Liver (tissue), 9 donors: ENCODE measurements around the gene PCBD1. TPM values are rescaled to one million over a fixed set of nuclear protein-coding genes. Genes with fewer than 3 reads are reported as not detected.

ENCODE experiments used
- DNase-seq: peaks from one replicate; pipeline ENCODE4 v3.0.0-alpha.2; 2017; ENCODE audit warnings: low spot score
- H3K27ac ChIP-seq, 2 donors: one replicate each; pipeline ENCODE4 v1.7.0; 2013; ENCODE audit warnings: inconsistent platforms in 2 of 2, low read length in 2 of 2, control low read depth in 1 of 2, low read depth in 1 of 2, mild to moderate bottlenecking in 1 of 2
- H3K27me3 ChIP-seq, 4 donors: one replicate each; pipeline versions ENCODE4 v1.6.1 to v1.7.0; 2013; ENCODE audit warnings: low read length in 3 of 4, inconsistent platforms in 1 of 4, mild to moderate bottlenecking in 1 of 4, moderate library complexity in 1 of 4; ENCODE audit not compliant: control insufficient read depth in 4 of 4, insufficient read depth in 4 of 4
- H3K36me3 ChIP-seq, 4 donors: one replicate each; pipeline versions ENCODE4 v1.6.1 to v1.7.0; 2013; ENCODE audit warnings: low read length in 3 of 4, mild to moderate bottlenecking in 3 of 4, low read depth in 1 of 4, moderate library complexity in 1 of 4; ENCODE audit not compliant: control insufficient read depth in 4 of 4, insufficient read depth in 3 of 4
- H3K4me1 ChIP-seq, 4 donors: one replicate each; pipeline versions ENCODE4 v1.6.1 to v1.7.0; 2013; ENCODE audit warnings: low read length in 3 of 4, mild to moderate bottlenecking in 3 of 4, moderate library complexity in 1 of 4; ENCODE audit not compliant: control insufficient read depth in 4 of 4, insufficient read depth in 4 of 4
- H3K4me3 ChIP-seq, 3 donors: one replicate each; pipeline versions ENCODE4 v1.6.1 to v1.7.0; 2013; ENCODE audit warnings: low read length in 3 of 3, control low read depth in 1 of 3, low read depth in 1 of 3, mild to moderate bottlenecking in 1 of 3
- H3K9ac ChIP-seq, 2 donors: one replicate each; pipeline ENCODE4 v1.7.0; 2013; ENCODE audit warnings: low read length in 2 of 2, mild to moderate bottlenecking in 2 of 2, moderate library complexity in 2 of 2, control low read depth in 1 of 2, low read depth in 1 of 2
- H3K9me3 ChIP-seq, 4 donors: one replicate each; pipeline versions ENCODE4 v1.6.1 to v1.7.0; 2013; ENCODE audit warnings: low read length in 3 of 4; ENCODE audit not compliant: control insufficient read depth in 4 of 4
- CTCF ChIP-seq: fragments of 150-350 bp; IDR thresholded peaks from 2 replicates; pipeline ENCODE4 v1.5.1; 2017; ENCODE audit warnings: improper control_type of control experiment, low read depth, low read length; ENCODE audit not compliant: missing input control
- EGR1 ChIP-seq, 2 donors: IDR thresholded peaks; 2 replicates each; pipeline ENCODE4 v1.6.1; 2016 to 2018; ENCODE audit warnings: antibody characterized with exemption in 2 of 2, low read depth in 2 of 2
- FOXA1 ChIP-seq: IDR thresholded peaks from 2 replicates; pipeline ENCODE4 v1.6.1; 2016; ENCODE audit warnings: antibody characterized with exemption
- FOXA2 ChIP-seq: IDR thresholded peaks from 2 replicates; pipeline ENCODE4 v1.6.1; 2016; ENCODE audit warnings: antibody characterized with exemption
- GABPA ChIP-seq, 2 donors: IDR thresholded peaks in 1 of 2; conservative IDR thresholded peaks in 1 of 2; 2 replicates each; pipeline ENCODE4 v1.6.1; 2016; ENCODE audit warnings: antibody characterized with exemption in 2 of 2, mild to moderate bottlenecking in 1 of 2, moderate library complexity in 1 of 2
- HNF4A ChIP-seq, 2 donors: conservative IDR thresholded peaks; 2 replicates each; pipeline ENCODE4 v1.6.1; 2016; ENCODE audit warnings: antibody characterized with exemption in 2 of 2, mild to moderate bottlenecking in 2 of 2
- HNF4G ChIP-seq: IDR thresholded peaks from 2 replicates; pipeline ENCODE4 v1.6.1; 2016; ENCODE audit warnings: antibody characterized with exemption
- JUND ChIP-seq, 2 donors: IDR thresholded peaks; 2 replicates each; pipeline ENCODE4 v1.6.1; 2016; ENCODE audit warnings: antibody characterized with exemption in 2 of 2
- MAX ChIP-seq: IDR thresholded peaks from 2 replicates; pipeline ENCODE4 v1.6.1; 2016; ENCODE audit warnings: antibody characterized with exemption
- NR2F2 ChIP-seq: IDR thresholded peaks from 2 replicates; pipeline ENCODE4 v1.6.1; 2016; ENCODE audit warnings: antibody characterized with exemption
- RAD21 ChIP-seq, 2 donors: IDR thresholded peaks; 2 replicates each; pipeline ENCODE4 v1.6.1; 2016; ENCODE audit warnings: antibody characterized with exemption in 2 of 2, mild to moderate bottlenecking in 2 of 2
- REST ChIP-seq: IDR thresholded peaks from 2 replicates; pipeline ENCODE4 v1.6.1; 2016; ENCODE audit warnings: antibody characterized with exemption, mild to moderate bottlenecking
- RXRA ChIP-seq, 2 donors: IDR thresholded peaks; 2 replicates each; pipeline ENCODE4 v1.6.1; 2017 to 2018; ENCODE audit warnings: antibody characterized with exemption in 2 of 2, mild to moderate bottlenecking in 1 of 2
- SP1 ChIP-seq: IDR thresholded peaks from 2 replicates; pipeline ENCODE4 v1.6.1; 2018; ENCODE audit warnings: antibody characterized with exemption, mild to moderate bottlenecking
- TAF1 ChIP-seq: conservative IDR thresholded peaks from 2 replicates; pipeline ENCODE4 v1.6.1; 2016; ENCODE audit warnings: antibody characterized with exemption, mild to moderate bottlenecking
- YY1 ChIP-seq: IDR thresholded peaks from 2 replicates; pipeline ENCODE4 v1.6.1; 2016; ENCODE audit warnings: antibody characterized with exemption, mild to moderate bottlenecking
- ZBTB33 ChIP-seq: IDR thresholded peaks from 2 replicates; pipeline ENCODE4 v1.6.1; 2016; ENCODE audit warnings: antibody characterized with exemption
- WGBS: extraction: QIAGEN DNeasy Blood & Tissue Kit; methylation state at CpG from one replicate; pipeline ENCODE4 v1.1.7; 2013; 5-methylcytosine and 5-hydroxymethylcytosine counted together
- polyA plus RNA-seq, 2 donors: library from polyadenylated mRNA; stranded (reverse) in 1 of 2; unstranded in 1 of 2; fragments of 200-250 nt in 1 of 2; fragments of >200 nt in 1 of 2; fragmentation: Nextera tagmentation in 1 of 2; extraction: Ambion mirVana in 1 of 2; gene quantifications; one replicate each; pipeline versions ENCODE4 v1.2.1 to v1.2.3, GENCODE V29; 2013 to 2015
- total RNA-seq, 2 donors: library from RNA; depleted of rRNA; stranded (reverse); fragments of >200 nt; gene quantifications; one replicate each; pipeline ENCODE4 v1.2.3, GENCODE V29; 2014
- TF ChIP-seq, protein P1 (sequence below): IDR thresholded peaks from 2 replicates; pipeline ENCODE4 v1.6.1; 2016; ENCODE audit warnings: antibody characterized with exemption
- donor health status: healthy.
- donor health status: healthy.
- donor health status: healthy.
- donor health status: healthy.
- donor health status: healthy.

The PCBD1 gene
- total and polyA plus RNA-seq, 4 donors = 72.0 to 458 (median 171) TPM

- Histone ChIP-seq H3K4me3 (no peak overlapping the region), H3K9ac (no peak overlapping the region), H3K27me3 (no peaks in the 10 kb centered on the region), H3K9me3 (no peaks in the 10 kb centered on the region), H3K4me1 (peaks cover 0 to 3% (median 0%) of the 10 kb centered on the region in 4 donors), H3K27ac (no peak overlapping the region), H3K36me3 (no peaks in the 10 kb centered on the region)
- no peak for TF ChIP-seq YY1
- no peak for TF ChIP-seq NR2F2
- no peak for TF ChIP-seq HNF4G
- TF ChIP-seq MAX = no peak
- no peak for TF ChIP-seq EGR1 (IDR thresholded peaks at IDR 0.05; ENCODE audit: low read depth in 2 of 2)
- TF ChIP-seq REST = no peak
- no peak for TF ChIP-seq HNF4A (conservative IDR thresholded peaks at IDR 0.05)
- no peak for TF ChIP-seq JUND (IDR thresholded peaks at IDR 0.05)
- no peak for TF ChIP-seq GABPA (IDR thresholded peaks at IDR 0.05 in 1 of 2, conservative IDR thresholded peaks at IDR 0.05 in 1 of 2)
- no peak for TF ChIP-seq RXRA (IDR thresholded peaks at IDR 0.05)
- TF ChIP-seq FOXA1 = no peak
- TF ChIP-seq, protein P1, sequence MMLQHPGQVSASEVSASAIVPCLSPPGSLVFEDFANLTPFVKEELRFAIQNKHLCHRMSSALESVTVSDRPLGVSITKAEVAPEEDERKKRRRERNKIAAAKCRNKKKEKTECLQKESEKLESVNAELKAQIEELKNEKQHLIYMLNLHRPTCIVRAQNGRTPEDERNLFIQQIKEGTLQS = no peak
- no peak for TF ChIP-seq FOXA2
- TF ChIP-seq SP1 = no peak
- no peak for TF ChIP-seq TAF1
- TF ChIP-seq ZBTB33 = no peak
- no peak for TF ChIP-seq RAD21 (IDR thresholded peaks at IDR 0.05)
- TF ChIP-seq CTCF = no peak
- no peak for DNase-seq
- WGBS = 82% methylated on average over 5 of the region's 5 CpGs
Measured at GRCh38 chr10:70906031-70906783, 17.8 kb upstream of the PCBD1 start.
